Esophagus squamous epithelium (tissue), 5 donors: ENCODE results near the gene CD209. TPM values are rescaled to one million over a fixed set of nuclear protein-coding genes. Genes with fewer than 3 reads are reported as not detected.

Source experiments
- DNase-seq: peaks from one replicate; lab custom pipeline; 2025; lab: John Stamatoyannopoulos, UW
- H3K27ac ChIP-seq, 4 donors: fragments of 200-600 bp; sonication (generic); one replicate each; pipeline ENCODE4 v1.5.1; 2016 to 2019; ENCODE audit warnings: mild to moderate bottlenecking in 1 of 4
- H3K27me3 ChIP-seq, 4 donors: fragments of 200-600 bp; sonication (generic); 1 replicate in 3 of 4; 2 replicates in 1 of 4; pipeline versions ENCODE4 v1.5.1 to v1.6.0; 2017 to 2021; ENCODE audit warnings: antibody characterized with exemption in 1 of 4
- H3K36me3 ChIP-seq, 3 donors: fragments of 200-600 bp; sonication (generic); one replicate each; pipeline ENCODE4 v1.5.1; 2016 to 2019
- H3K4me1 ChIP-seq, 3 donors: fragments of 200-600 bp; sonication (generic); one replicate each; pipeline ENCODE4 v1.5.1; 2017 to 2019
- H3K4me3 ChIP-seq, 4 donors: fragments of 200-600 bp; sonication (generic); 1 replicate in 3 of 4; 2 replicates in 1 of 4; pipeline ENCODE4 v1.5.1; 2016 to 2019; ENCODE audit warnings: mild to moderate bottlenecking in 2 of 4, moderate library complexity in 1 of 4
- H3K9me3 ChIP-seq, 3 donors: fragments of 200-600 bp; sonication (generic); one replicate each; pipeline ENCODE4 v1.5.1; 2016 to 2019
- POLR2A ChIP-seq, 4 donors: fragments of 450-650 bp; IDR thresholded peaks; one replicate each; pipeline ENCODE4 v1.6.1; 2017; ENCODE audit warnings: antibody characterized with exemption in 4 of 4, mild to moderate bottlenecking in 4 of 4, moderate library complexity in 3 of 4
- WGBS, 2 donors: methylation state at CpG; one replicate each; pipeline ENCODE4 v1.1.5; 2018; 5-methylcytosine and 5-hydroxymethylcytosine counted together
- intact Hi-C: fragments of 100-400 bp; cut with DNase I; formaldehyde crosslinking; loops from one replicate; pipeline ENCODE4 v1.15.0; 2022
- total RNA-seq, 4 donors: library from RNA; depleted of rRNA; stranded (reverse); fragments of >200 nt; gene quantifications; one replicate each; pipeline ENCODE4 v1.1.0, GENCODE V29; 2016
- TF ChIP-seq, protein P1 (sequence below), 6 experiments: fragments of 450-650 bp in 4 of 6; fragments of 200-600 bp in 2 of 6; sonication (generic) in 2 of 6; IDR thresholded peaks; one replicate each; pipeline ENCODE4 v1.5.1; 2016 to 2019; ENCODE audit warnings: antibody characterized with exemption in 6 of 6, mild to moderate bottlenecking in 4 of 6, moderate library complexity in 4 of 6
- donor health status: DM: yes; HTN: yes; CAD: no.

Gene CD209
- total RNA-seq, 4 donors from 2014 or later: 0.40 to 4.9 (median 4.0) TPM; not detected in 1

DNA sequence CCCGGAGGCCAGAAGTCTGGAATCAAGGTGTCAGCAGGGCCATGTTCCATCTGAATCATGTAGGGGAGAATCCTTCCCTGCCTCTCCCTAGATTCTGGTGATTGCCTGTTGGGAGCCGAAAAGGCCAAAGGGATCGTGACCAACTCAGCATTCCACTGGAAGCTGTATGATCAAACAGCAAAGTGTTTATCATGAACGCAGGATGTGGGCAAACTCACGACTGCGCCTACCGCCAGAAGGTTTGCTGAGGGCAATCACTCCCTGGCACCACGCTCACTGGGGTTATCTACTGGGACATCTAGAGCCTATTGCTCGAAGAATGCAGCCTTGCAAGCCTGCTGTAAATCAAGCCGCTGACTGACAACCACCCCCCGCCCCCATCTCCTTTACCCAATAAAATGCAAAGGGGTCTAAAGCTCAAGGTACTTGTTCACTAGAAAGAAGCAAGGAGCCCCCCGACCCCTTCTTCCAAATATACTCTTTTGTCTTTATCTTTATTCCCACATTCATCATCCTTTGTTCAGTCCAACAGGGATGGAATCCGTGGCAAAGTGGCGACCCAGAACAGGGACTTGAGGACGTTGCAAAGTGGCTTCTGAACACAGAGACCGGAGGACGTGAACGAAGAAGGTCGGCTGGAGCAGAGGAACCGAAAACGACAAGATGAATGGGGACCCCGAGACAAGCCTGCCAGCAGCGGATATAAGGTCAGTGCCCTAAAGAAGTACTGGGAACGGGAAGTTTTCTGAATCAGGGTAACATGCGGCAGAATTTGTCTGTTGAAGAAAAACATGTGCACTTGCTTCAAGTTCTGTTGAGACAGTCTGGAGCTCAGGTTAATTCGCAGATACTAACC, 32.5 kb upstream of the CD209 start:
- Histone ChIP-seq H3K9me3 (peaks cover 0 to 3% (median 0%) of the 10 kb centered on the region in 3 donors), H3K4me3 (no peak overlapping the region), H3K4me1 (peaks cover 0 to 8% (median 0%) of the 10 kb centered on the region in 3 donors), H3K36me3 (no peaks in the 10 kb centered on the region), H3K27me3 (peaks cover 0 to 80% (median 2%) of the 10 kb centered on the region in 4 donors), H3K27ac (no peak overlapping the region)
- intact Hi-C loops: no loop called here
- 82 to 83% methylated on average over 24 to 25 of the region's 26 CpGs for WGBS, 2 donors
- no peak for DNase-seq
- TF ChIP-seq, protein P1, sequence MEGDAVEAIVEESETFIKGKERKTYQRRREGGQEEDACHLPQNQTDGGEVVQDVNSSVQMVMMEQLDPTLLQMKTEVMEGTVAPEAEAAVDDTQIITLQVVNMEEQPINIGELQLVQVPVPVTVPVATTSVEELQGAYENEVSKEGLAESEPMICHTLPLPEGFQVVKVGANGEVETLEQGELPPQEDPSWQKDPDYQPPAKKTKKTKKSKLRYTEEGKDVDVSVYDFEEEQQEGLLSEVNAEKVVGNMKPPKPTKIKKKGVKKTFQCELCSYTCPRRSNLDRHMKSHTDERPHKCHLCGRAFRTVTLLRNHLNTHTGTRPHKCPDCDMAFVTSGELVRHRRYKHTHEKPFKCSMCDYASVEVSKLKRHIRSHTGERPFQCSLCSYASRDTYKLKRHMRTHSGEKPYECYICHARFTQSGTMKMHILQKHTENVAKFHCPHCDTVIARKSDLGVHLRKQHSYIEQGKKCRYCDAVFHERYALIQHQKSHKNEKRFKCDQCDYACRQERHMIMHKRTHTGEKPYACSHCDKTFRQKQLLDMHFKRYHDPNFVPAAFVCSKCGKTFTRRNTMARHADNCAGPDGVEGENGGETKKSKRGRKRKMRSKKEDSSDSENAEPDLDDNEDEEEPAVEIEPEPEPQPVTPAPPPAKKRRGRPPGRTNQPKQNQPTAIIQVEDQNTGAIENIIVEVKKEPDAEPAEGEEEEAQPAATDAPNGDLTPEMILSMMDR (IDR thresholded peaks at IDR 0.05): no peak
- TF ChIP-seq POLR2A (IDR thresholded peaks at IDR 0.05): no peak

DNA sequence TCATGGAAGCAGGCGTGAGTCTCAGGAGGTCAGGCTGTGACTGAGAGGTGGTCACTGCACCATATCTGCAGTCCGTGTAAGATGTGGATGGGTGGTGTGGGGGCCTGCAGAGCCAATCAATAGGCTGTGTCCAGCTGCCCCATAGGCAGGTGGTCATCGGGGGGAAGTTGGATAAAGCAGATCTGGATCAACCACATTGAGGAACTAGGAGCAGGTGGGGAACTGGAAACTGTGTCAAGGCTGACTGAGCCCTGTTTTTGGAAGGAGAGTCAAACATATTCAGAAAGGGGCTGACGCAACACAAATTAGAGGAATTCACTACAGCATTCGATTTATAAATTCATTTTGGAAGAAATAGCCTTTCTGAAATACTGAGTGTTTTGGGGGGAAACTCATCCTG, 30.7 kb upstream of the CD209 start:
- no peak for DNase-seq
- H3K9me3 ChIP-seq: no peaks in the 10 kb centered on the region
- H3K4me1 ChIP-seq: peaks cover 0 to 2% (median 0%) of the 10 kb centered on the region in 3 donors
- intact Hi-C loops: no loop called here
- no peak for TF ChIP-seq POLR2A (IDR thresholded peaks at IDR 0.05)
- TF ChIP-seq, protein P1 (IDR thresholded peaks at IDR 0.05): no peak
- no peaks in the 10 kb centered on the region for H3K36me3 ChIP-seq
- H3K27ac ChIP-seq: no peak overlapping the region
- WGBS, 2 donors: 56 to 67% methylated on average over 3 to 5 of the region's 5 CpGs
- peaks cover 0 to 77% (median 2%) of the 10 kb centered on the region in 4 donors for H3K27me3 ChIP-seq
- no peak overlapping the region for H3K4me3 ChIP-seq

DNA sequence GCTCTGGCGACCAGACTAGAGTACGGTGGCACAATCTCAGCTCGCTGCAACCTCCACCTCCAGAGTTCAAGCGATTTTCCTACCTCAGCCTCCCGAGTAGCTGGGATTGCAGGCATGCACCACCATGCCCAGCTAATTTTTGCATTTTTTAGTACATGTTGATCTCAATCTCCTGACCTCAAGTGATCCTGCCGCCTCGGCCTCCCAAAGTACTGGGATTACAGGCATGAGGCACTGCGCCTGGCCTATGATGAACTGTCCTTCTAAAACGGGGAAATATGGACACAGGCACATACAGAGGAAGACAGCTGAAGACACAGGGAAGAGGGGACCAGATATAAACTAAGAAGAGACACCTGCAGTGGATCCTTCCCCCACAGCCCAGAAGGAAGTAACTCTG, 28.4 kb upstream of the CD209 start:
- no peaks in the 10 kb centered on the region for H3K36me3 ChIP-seq
- 78 to 97% methylated on average over 5 of the region's 9 CpGs for WGBS, 2 donors
- no peak overlapping the region for H3K4me3 ChIP-seq
- H3K9me3 ChIP-seq: no peaks in the 10 kb centered on the region
- no peak for DNase-seq
- peaks cover 0 to 73% (median 3%) of the 10 kb centered on the region in 4 donors for H3K27me3 ChIP-seq
- TF ChIP-seq, protein P1 (IDR thresholded peaks at IDR 0.05): no peak
- TF ChIP-seq POLR2A (IDR thresholded peaks at IDR 0.05): no peak
- no peak overlapping the region for H3K27ac ChIP-seq
- intact Hi-C loops: no loop called here
- peaks cover 0 to 13% (median 0%) of the 10 kb centered on the region in 3 donors for H3K4me1 ChIP-seq

DNA sequence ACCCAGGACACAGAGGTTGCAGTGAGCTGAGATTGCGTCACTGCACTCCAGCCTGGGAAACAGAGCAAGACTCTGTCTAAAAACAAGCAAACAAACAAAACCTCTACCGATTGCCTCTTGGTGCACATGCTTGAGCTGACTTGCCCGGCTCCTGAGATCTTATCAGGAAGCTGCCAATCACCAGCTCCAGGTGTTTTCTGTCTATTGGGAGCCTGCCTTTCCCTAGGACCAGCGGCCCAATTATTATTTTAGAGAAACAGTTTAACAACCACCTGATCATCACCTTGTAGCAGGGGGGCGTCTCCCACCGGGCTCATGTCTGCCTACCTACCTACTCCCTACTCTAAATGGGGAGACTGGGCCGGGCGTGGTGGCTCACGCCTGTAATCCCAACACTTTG, 26.5 kb upstream of the CD209 start:
- no peak for DNase-seq

More for the DNA sequence above, 26.5 kb upstream of the CD209 start:
- intact Hi-C loops: no loop called here
- Histone ChIP-seq H3K4me3 (no peak overlapping the region), H3K27me3 (peaks cover 0 to 70% (median 3%) of the 10 kb centered on the region in 4 donors), H3K36me3 (no peaks in the 10 kb centered on the region), H3K4me1 (peaks cover 0 to 13% (median 0%) of the 10 kb centered on the region in 3 donors), H3K27ac (no peak overlapping the region), H3K9me3 (no peaks in the 10 kb centered on the region)
- TF ChIP-seq POLR2A (IDR thresholded peaks at IDR 0.05): no peak
- TF ChIP-seq, protein P1 (IDR thresholded peaks at IDR 0.05): no peak
- 47 to 60% methylated on average over 3 of the region's 9 CpGs for WGBS, 2 donors
